ENCODE results near the gene PALD1. TPM values are rescaled to one million over a fixed set of nuclear protein-coding genes. Genes with fewer than 3 reads are reported as not detected.

The PALD1 gene
- total and polyA plus RNA-seq, 9 of the 15 experiments (the other 6 are each of a cell fraction or from before 2014, with no cell fraction given): 0.03 to 0.29 (median 0.09) TPM; not detected in 2

- TF ChIP-seq NR1H2 (CRISPR knock-in tag; IDR thresholded peaks at IDR 0.05) (no peak), BRD4 (IDR thresholded peaks at IDR 0.05) (no peak), GABPB2 (CRISPR knock-in tag; conservative IDR thresholded peaks at IDR 0.05) (no peak), ATF2 (CRISPR knock-in tag; IDR thresholded peaks at IDR 0.05) (no peak), SMARCE1 (IDR thresholded peaks at IDR 0.05) (peak; percentile 85), RUNX1 (IDR thresholded peaks at IDR 0.05; ENCODE audit: low read depth) (no peak), ZNF347 (CRISPR knock-in tag; IDR thresholded peaks at IDR 0.05; ENCODE audit: low read depth) (no peak), ZNF24 (IDR thresholded peaks at IDR 0.05) (peak; percentile 85), SIN3A (IDR thresholded peaks at IDR 0.05; ENCODE audit: borderline replicate concordance in 2 of 2, control insufficient read depth in 1 of 2, low read depth in 2 of 2, low read length in 2 of 2) (0 out of 4 replicates have a peak, but pooled peaks of 1 of the 2 experiments have one; percentile 18), TBL1XR1 (IDR thresholded peaks at IDR 0.05; ENCODE audit: low read length in 2 of 2) (peak in 1 of 2 experiments; percentile 21; a peak in 1 of 4 replicates), E2F3 (CRISPR knock-in tag; IDR thresholded peaks at IDR 0.05) (0 out of 2 replicates have a peak, but pooled peaks have one; percentile 47), TOE1 (IDR thresholded peaks at IDR 0.05; ENCODE audit: borderline replicate concordance) (no peak), TOE1 (CRISPR knock-in tag; IDR thresholded peaks at IDR 0.05; ENCODE audit: borderline replicate concordance, low read depth) (no peak), DDX20 (tag; IDR thresholded peaks at IDR 0.05; ENCODE audit: low read depth) (no peak), PURB (CRISPR knock-in tag; IDR thresholded peaks at IDR 0.05; ENCODE audit: low read depth) (no peak), HMBOX1 (IDR thresholded peaks at IDR 0.05) (peak; percentile 90), HMG20B (CRISPR knock-in tag; IDR thresholded peaks at IDR 0.05) (no peak), CEBPG (CRISPR knock-in tag; IDR thresholded peaks at IDR 0.05) (peak; percentile 61; the same call in 1 of the 2 replicates), CEBPG (tag; conservative IDR thresholded peaks at IDR 0.05 in 1 of 2, IDR thresholded peaks at IDR 0.05 in 1 of 2) (peak in 1 of 2 experiments; percentile 57; a peak in 1 of 4 replicates), FOXJ2 (tag; IDR thresholded peaks at IDR 0.05) (no peak; the same call in 1 of the 2 replicates), TSC22D4 (tag; IDR thresholded peaks at IDR 0.05) (no peak), RBFOX2 (IDR thresholded peaks at IDR 0.05; ENCODE audit: low read depth, low read length) (no peak)
These were observed 97.6 kb downstream of the PALD1 start (continued) for GRCh38 chr10:70575874-70576802.
